GM12878 (cell line): ENCODE data around the gene EPB41L4B. TPM values are rescaled to one million over a fixed set of nuclear protein-coding genes. Genes with fewer than 3 reads are reported as not detected.
"Not testable (repeated sequence)": the region's sequence is repeated elsewhere in the genome, so short reads cannot be mapped to it uniquely, and the experiment has no call there.

ENCODE experiments used
- ATAC-seq: fragments of 200-7000 bp; cut with Tn5 transposase; 3 replicates; pipeline ENCODE4 v1.9.1; 2020; ENCODE audit warnings: mild to moderate bottlenecking, moderate library complexity
- BruUV-seq: library from RNA; stranded (reverse); fragments of 400-500 nt; replicated peaks from 2 replicates; lab custom pipeline; 2021; lab: Mats Ljungman, UMichigan
- CTCF ChIA-PET: fragments of 300-600 bp; sonication (Branson Sonifier 250); formaldehyde crosslinking; extraction: SDS; loops from one replicate; lab custom pipeline; 2021; ENCODE audit warnings: inconsistent platforms; lab: Yijun Ruan, JAX
- POLR2A ChIA-PET: fragments of 350-600 bp; formaldehyde crosslinking; extraction: SDS; loops from one replicate; lab custom pipeline; 2021; ENCODE audit warnings: inconsistent platforms; lab: Charles Lee
- RAD21 ChIA-PET: fragments of 300-600 bp; sonication (Branson Sonifier 250); formaldehyde crosslinking; loops from one replicate; lab custom pipeline; 2023; ENCODE audit warnings: antibody characterized with exemption; ENCODE audit not compliant: unreplicated experiment; lab: Charles Lee
- SMC1A ChIA-PET: fragments of 300-600 bp; sonication (Branson Sonifier 250); formaldehyde crosslinking; loops from one replicate; lab custom pipeline; 2023; ENCODE audit not compliant: unreplicated experiment, uncharacterized antibody; lab: Charles Lee
- DNase-seq: peaks from one replicate; pipeline ENCODE4 v3.0.0-alpha.2; 2011; ENCODE audit warnings: low read depth, low spot score
- FAIRE-seq: peaks from 3 replicates; lab custom pipeline; 2011; peaks lifted over from hg19 to GRCh38; lab: Jason Lieb, UNC
- H2AFZ ChIP-seq: 2 replicates; pipeline ENCODE4 v1.6.0; 2011; ENCODE audit warnings: low read depth, low read length, control low read depth; ENCODE audit not compliant: control insufficient read depth
- H3K27ac ChIP-seq: 2 replicates; pipeline ENCODE4 v1.5.1; 2011; ENCODE audit warnings: control low read depth; ENCODE audit not compliant: control insufficient read depth, insufficient read depth
- H3K27me3 ChIP-seq, 2 experiments: replicated peaks in 1 of 2; 2 replicates each; pipeline versions ENCODE4 v1.6.0 to v1.6.1; 2011; ENCODE audit warnings: low read length in 1 of 2; ENCODE audit not compliant: control insufficient read depth in 2 of 2, insufficient read depth in 2 of 2
- H3K36me3 ChIP-seq, 2 experiments: 2 replicates each; pipeline ENCODE4 v1.5.1; 2011; ENCODE audit warnings: low read length in 1 of 2; ENCODE audit not compliant: control insufficient read depth in 2 of 2, insufficient read depth in 2 of 2
- H3K4me1 ChIP-seq: 2 replicates; pipeline ENCODE4 v1.6.1; 2011; ENCODE audit warnings: mild to moderate bottlenecking, low read length, moderate library complexity, mixed read lengths; ENCODE audit not compliant: control insufficient read depth, insufficient read depth
- H3K4me2 ChIP-seq: 2 replicates; pipeline ENCODE4 v1.6.0; 2011; ENCODE audit warnings: control low read depth; ENCODE audit not compliant: control insufficient read depth, insufficient read depth
- H3K4me3 ChIP-seq: fragments of 200-600 bp; sonication (generic); 2 replicates; pipeline ENCODE4 v1.5.1; 2016
- H3K79me2 ChIP-seq: 2 replicates; pipeline ENCODE4 v1.6.0; 2011; ENCODE audit warnings: low read length; ENCODE audit not compliant: control insufficient read depth, insufficient read depth
- H3K9ac ChIP-seq: 2 replicates; pipeline ENCODE4 v1.8.0; 2011; ENCODE audit warnings: low read length, control low read depth, mixed read lengths; ENCODE audit not compliant: control insufficient read depth, insufficient read depth
- H3K9me3 ChIP-seq: replicated peaks from 3 replicates; pipeline ENCODE4 v1.5.1; 2011; ENCODE audit warnings: mild to moderate bottlenecking, low read length; ENCODE audit not compliant: control insufficient read depth, insufficient read depth
- H4K20me1 ChIP-seq: 2 replicates; pipeline ENCODE4 v1.6.0; 2011; ENCODE audit not compliant: control insufficient read depth, insufficient read depth
- BACH1 ChIP-seq: fragments of 450-650 bp; IDR thresholded peaks from 2 replicates; pipeline ENCODE4 v1.6.1; 2017; ENCODE audit warnings: mild to moderate bottlenecking, borderline replicate concordance
- JUNB ChIP-seq: IDR thresholded peaks from 2 replicates; pipeline ENCODE4 v1.6.1; 2016; ENCODE audit warnings: antibody characterized with exemption, mild to moderate bottlenecking
- MLLT1 ChIP-seq: fragments of 450-650 bp; IDR thresholded peaks from 2 replicates; pipeline ENCODE4 v1.6.1; 2016; ENCODE audit warnings: mild to moderate bottlenecking
- NFYB ChIP-seq: IDR thresholded peaks from 2 replicates; pipeline ENCODE4 v1.6.1; 2011; ENCODE audit warnings: low read depth, mild to moderate bottlenecking, low read length, improper control_type of control experiment, moderate library complexity; ENCODE audit not compliant: insufficient read depth
- NR2F1 ChIP-seq: fragments of 450-650 bp; conservative IDR thresholded peaks from 2 replicates; pipeline ENCODE4 v1.6.1; 2017; ENCODE audit warnings: mild to moderate bottlenecking
- REST ChIP-seq: IDR thresholded peaks from 2 replicates; pipeline ENCODE4 v1.6.1; 2012; ENCODE audit warnings: mild to moderate bottlenecking, low read depth, low read length
- TCF3 ChIP-seq: IDR thresholded peaks from 2 replicates; pipeline ENCODE4 v1.6.1; 2012; ENCODE audit warnings: low read depth, mild to moderate bottlenecking, low read length, borderline replicate concordance; ENCODE audit not compliant: insufficient read depth
- WGBS: methylation state at CpG from one replicate; pipeline ENCODE4 v1.1.6; 2016; ENCODE audit warnings: low lambda C conversion rate; ENCODE audit not compliant: insufficient replicate concordance, insufficient coverage; ENCODE audit errors: missing lambda C conversion rate; 5-methylcytosine and 5-hydroxymethylcytosine counted together
- in situ Hi-C: fragments of 300-500 bp; cut with MboI; formaldehyde crosslinking; loops from 9 replicates; pipeline ENCODE4 v1.14.3; 2018; ENCODE audit warnings: mixed read lengths
- intact Hi-C: fragments of 100-400 bp; cut with micrococcal nuclease; formaldehyde crosslinking; loops from one replicate; pipeline ENCODE4 v1.14.2; 2022; ENCODE audit not compliant: unreplicated experiment
- polyA plus RNA-seq, 11 experiments: library from polyadenylated mRNA; depleted of rRNA in 4 of 11; unstranded in 6 of 11; stranded (reverse) in 5 of 11; fragments of >200 nt; fragmentation: Nextera tagmentation in 4 of 11; fragmentation: Illumina TruSeq in 1 of 11; extraction: Ambion mirVana in 4 of 11; extraction: Trizol in 1 of 11; gene quantifications; 1 replicate in 1 of 11; 2 replicates in 10 of 11; pipeline versions ENCODE4 v1.2.1 to v1.2.3, GENCODE V29; 2011 to 2016; ENCODE audit warnings: inconsistent platforms in 2 of 11, missing spikeins in 2 of 11, low read depth in 1 of 11
- total RNA-seq, 4 experiments: library from RNA; depleted of rRNA in 3 of 4; stranded (reverse); fragments of >200 nt in 3 of 4; fragmentation: Illumina TruSeq in 1 of 4; extraction: Trizol in 1 of 4; gene quantifications; 2 replicates each; pipeline versions ENCODE4 v1.2.1 to v1.2.3, GENCODE V29; 2013 to 2021

The EPB41L4B gene
- total and polyA plus RNA-seq, 10 of the 15 experiments (the other 5 are each of a cell fraction or from before 2014, with no cell fraction given): 0.04 to 0.75 (median 0.13) TPM; not detected in 1

GRCh38 chr9:109341561-109341960 lies 20.7 kb upstream of the EPB41L4B start:
- DNase-seq: no peak
- H3K4me2 ChIP-seq: no peak overlapping the region
- no peak overlapping the region for H2AFZ ChIP-seq
- intact Hi-C loops (loop anchor here (5.0 kb wide), 1 partner anchor 131 kb away; no protein-coding TSS in a partner anchor), in situ Hi-C loops (no loop called here)
- POLR2A ChIA-PET: no interaction called here
- no peaks in the 10 kb centered on the region; a peak in 1 of 4 replicates for H3K27me3 ChIP-seq
- no peak for FAIRE-seq
- H3K9me3 ChIP-seq: no peaks in the 10 kb centered on the region
- no peaks in the 10 kb centered on the region for H4K20me1 ChIP-seq
- BruUV-seq: no TSS peak
- no peak overlapping the region for H3K27ac ChIP-seq
- ATAC-seq: no peak
- H3K4me3 ChIP-seq: no peak overlapping the region
- H3K9ac ChIP-seq: no peak overlapping the region
- H3K36me3 ChIP-seq: no peaks in the 10 kb centered on the region
- RAD21 ChIA-PET: no interaction called here
- no peak for TF ChIP-seq TCF3
- no peak for TF ChIP-seq BACH1
- no peak for TF ChIP-seq JUNB
- TF ChIP-seq NFYB: no peak
- TF ChIP-seq NR2F1: no peak
- no peak for TF ChIP-seq MLLT1
- no peak for TF ChIP-seq REST
- H3K79me2 ChIP-seq: no peaks in the 10 kb centered on the region
- no peaks in the 10 kb centered on the region for H3K4me1 ChIP-seq
- SMC1A ChIA-PET: interaction anchor here (0.9 kb wide), 1 partner anchor 59 kb away, joined by 3 read pairs; no protein-coding TSS in a partner anchor
- CTCF ChIA-PET: no interaction called here
- 29% methylated on average over 6 of the region's 6 CpGs for WGBS

GRCh38 chr9:109340979-109341378 lies 20.1 kb upstream of the EPB41L4B start:
- SMC1A ChIA-PET: interaction anchor here (0.7 kb wide), 1 partner anchor 128 kb away, joined by 3 read pairs; no protein-coding TSS in a partner anchor
- H3K27ac ChIP-seq, H3K4me2 ChIP-seq, in situ Hi-C loops, POLR2A ChIA-PET, H3K4me3 ChIP-seq, H3K9ac ChIP-seq, H3K79me2 ChIP-seq, H3K9me3 ChIP-seq, H3K27me3 ChIP-seq, FAIRE-seq, H2AFZ ChIP-seq, CTCF ChIA-PET, ATAC-seq, H3K4me1 ChIP-seq, BruUV-seq, H4K20me1 ChIP-seq, RAD21 ChIA-PET, DNase-seq, H3K36me3 ChIP-seq: not testable (repeated sequence)
- whole genome bisulfite sequencing: 73% methylated on average over 7 of the region's 7 CpGs
- intact Hi-C loops: loop anchor here (5.0 kb wide), 1 partner anchor 131 kb away; no protein-coding TSS in a partner anchor
